K562 (cell line): ENCODE data around the gene GALNT18.

ENCODE experiments used
- HSF4 ChIP-seq: fragments of 250-450 bp; sonication (Bioruptor Pico); IDR thresholded peaks from 2 replicates; pipeline ENCODE4 v2.1.2; 2022; ENCODE audit warnings: mild to moderate bottlenecking, moderate library complexity, borderline replicate concordance
- RAD21 ChIP-seq, 2 experiments: fragments of 250-450 bp in 1 of 2; fragments of 450-650 bp in 1 of 2; sonication (Bioruptor Pico) in 1 of 2; formaldehyde crosslinking in 1 of 2; IDR thresholded peaks in 1 of 2; conservative IDR thresholded peaks in 1 of 2; 2 replicates each; pipeline versions ENCODE4 v1.4.0 to v1.8.0; 2020 to 2022; ENCODE audit warnings: mild to moderate bottlenecking in 2 of 2, moderate library complexity in 1 of 2

GRCh38 chr11:11550534-11550933, 71.3 kb downstream of the GALNT18 start:
- TF ChIP-seq RAD21 (CRISPR knock-in tag; conservative IDR thresholded peaks at IDR 0.05 in 1 of 2, IDR thresholded peaks at IDR 0.05 in 1 of 2) (no peak), HSF4 (no peak)
